Eye (tissue), 1 donor: ENCODE data around the gene ZBTB40.
A peak's percentile ranks its signal among the peaks of the same experiment; 100 is the strongest.

ENCODE experiments used
- DNase-seq: peaks from one replicate; pipeline ENCODE4 v3.0.0-alpha.2; 2015

The ZBTB40 gene

DNA sequence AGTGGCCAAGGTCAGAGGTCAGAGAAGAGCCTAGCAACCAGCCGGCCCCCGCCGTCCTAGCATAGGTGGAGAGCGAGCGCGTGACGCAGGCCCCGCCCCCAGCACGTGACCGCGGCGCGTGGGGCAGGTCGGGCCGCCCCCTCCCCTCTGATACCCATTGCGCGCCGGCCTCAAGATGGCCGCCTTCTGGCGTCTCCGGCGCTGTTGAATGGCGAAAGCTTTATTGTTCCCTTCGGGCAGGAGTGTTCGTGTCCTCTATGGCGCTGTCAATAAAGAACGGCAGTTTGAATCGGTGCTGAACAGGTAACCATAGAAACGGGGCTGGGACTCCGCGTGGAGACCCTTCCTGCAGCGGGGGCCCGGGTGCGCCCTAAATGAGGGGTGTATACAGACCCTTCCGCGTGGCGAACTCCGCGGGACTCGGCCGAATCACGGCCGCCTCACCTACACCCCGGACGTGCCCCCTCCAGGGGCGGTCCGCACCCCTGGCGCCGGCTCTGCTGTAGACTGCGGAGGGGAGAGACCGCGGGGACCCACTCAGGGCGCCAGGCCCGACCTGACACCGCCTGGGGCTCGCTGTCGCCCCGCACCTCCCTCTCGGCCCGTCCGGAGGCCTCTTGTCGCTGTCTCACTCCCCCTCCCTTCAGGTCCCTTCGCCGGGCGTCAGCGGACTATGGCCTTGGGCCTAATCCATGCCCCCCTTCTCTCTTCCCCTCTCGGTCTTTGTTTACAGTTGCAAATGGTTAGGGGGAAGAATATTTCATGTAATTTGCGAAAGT, at the start of gene ZBTB40:
TSS of gene ZBTB40 (plus strand) at position 150 of the 779 bp plus-strand sequence. CDS start 38,098 bp downstream, outside the sequence.
- DNase-seq: peak; percentile 99

DNA sequence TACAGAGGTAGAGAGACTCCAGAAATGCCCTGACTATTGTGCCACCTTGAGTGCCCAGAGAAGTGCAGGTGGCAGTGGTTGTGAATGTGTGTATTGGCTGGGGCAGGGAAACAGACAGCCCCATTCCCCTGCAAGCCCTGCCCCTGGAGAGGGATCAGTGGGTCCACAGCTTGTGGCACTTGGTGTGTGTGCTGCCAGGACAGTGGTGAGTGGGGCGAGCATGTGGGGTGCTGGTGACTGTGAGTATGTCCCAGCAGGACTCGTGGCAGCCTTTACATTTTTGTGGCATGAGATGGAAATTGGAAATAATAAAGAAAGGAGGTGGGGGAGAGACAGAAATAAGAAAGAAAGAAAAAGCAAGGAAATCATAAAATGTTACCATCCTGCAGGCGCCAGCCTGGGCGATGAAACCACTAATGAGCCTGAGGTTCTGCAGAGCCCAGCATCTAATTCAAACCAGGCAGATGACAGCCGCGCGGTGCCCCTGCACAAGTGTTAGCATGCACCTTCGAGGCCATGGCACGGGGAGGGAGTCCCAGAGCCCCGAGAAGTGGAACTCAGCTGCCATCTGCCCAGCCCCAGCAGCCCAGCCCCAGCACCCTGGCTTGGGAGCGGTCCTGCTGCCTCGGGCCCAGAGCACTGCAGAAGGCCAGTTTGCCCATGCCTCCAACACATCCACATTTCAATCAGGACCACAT, 49.1 kb upstream of the ZBTB40 start:
- no peak for DNase-seq

DNA sequence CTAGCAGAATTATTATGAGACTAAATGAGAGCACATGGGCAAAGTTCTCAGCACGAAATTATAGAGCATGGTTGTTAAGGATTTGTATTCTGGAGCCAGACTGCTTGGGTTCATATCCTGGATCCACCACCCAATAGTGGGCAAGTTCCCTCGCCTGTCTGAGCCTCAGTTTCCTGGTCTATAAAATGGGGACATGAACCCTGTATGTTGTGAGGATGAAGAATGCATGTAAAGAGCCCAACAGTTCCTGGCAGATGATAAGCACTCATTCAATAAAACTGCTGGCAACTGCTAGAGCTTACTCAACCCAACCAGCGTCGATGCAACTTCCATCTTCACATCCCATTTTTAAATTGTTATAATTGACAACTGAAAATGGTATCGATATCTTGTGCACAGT, 47.2 kb upstream of the ZBTB40 start:
- no peak for DNase-seq

DNA sequence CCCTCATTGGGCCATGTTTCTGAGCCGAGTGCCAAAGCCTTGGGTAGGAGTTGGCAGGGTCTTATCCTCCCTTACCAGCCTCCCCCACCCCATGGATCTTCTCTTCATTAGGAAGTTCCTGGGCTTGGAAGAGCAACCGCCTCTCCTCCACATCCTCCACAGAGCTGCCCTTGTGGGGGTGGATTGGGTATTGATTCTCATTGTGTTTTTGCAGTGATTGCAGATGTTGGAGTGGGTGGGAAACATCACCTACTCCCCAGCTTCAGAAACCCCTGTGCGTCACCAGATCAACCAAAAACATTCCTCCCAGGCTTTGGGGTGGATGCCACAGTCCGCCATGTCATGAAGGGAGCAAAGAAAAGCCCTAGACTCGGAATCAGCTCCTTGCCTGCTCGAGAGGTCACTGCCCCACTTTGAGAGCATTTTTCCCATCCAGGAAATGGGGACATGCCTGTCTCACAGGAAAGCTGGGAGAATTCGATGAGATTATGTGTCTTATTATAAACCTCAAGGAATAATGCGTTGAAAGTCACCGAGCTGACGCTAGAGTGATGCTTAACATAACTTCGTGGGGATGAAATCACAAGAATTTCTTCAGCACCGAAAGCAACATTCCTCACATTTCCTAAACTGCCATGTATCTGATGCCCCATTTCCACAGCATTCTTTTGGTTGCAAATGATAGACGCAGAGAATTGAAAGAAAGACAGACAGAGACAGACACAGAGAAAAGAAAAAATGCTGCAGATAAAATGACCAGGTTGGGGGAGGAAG, 44.7 kb upstream of the ZBTB40 start:
- DNase-seq: no peak

DNA sequence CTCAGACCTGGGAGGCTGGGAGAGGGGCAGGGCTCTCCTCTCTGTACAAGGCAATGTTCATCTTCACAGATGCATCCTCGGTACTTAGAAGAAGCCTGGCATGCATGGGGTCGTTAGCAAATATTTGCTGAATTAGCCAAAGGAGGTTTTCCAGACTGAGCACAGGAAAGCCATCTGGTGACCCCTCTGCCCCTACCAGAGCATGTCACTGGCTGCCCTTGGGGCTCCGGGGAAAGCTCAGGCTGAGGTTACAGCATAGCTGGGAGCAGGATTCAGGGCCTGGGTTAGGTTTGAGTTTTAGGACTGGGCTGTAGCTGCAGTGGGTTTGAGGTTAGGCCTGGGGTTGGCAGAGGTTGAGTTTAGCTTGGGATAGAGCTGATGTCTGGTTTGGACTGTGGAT, 43.4 kb upstream of the ZBTB40 start:
- DNase-seq: no peak

DNA sequence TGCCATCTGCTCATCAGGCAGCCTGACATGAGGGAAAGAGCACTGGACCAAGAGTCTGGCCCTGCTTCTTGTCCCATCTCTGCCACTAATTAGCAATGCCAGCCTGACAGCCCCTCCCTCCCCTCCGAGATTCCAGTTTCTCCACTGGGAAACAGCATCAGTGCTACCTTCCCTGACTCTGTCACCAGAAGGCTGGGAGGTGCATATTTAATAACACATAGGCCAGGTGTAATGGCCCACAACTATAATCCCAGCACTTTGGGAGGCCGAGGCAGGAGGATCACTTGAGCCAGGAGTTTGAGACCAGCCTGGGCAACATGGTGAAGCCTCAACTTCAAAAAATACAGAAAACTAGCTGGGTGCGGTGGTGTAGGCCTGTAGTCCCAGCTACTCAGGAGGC, 41.2 kb upstream of the ZBTB40 start:
- DNase-seq: no peak

DNA sequence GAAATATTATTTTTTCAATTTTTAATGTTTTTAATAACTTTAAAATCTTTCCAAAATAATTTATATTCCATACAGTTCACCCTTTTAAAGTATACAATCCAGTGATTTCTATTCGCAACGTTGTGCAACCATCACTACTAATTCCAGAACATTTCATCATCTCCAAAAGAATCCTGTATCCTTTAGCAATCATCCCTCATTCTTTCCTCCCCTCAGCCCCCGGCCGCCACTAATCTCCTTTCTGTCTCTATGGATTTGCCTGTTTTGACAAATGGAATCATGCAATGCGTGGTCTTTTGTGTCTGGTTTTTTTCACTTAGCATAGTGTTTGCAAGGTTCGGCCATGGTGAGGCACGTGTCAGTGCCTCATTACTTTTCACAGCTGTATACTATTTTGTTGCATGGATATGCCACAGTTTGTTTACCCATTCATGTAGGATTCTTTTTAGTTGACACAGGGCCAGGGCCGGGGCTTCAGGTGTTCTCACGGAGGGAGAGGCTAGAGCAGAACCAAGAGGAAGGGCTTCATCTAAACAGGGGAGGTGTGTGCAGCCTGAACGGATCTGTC, 40.6 kb upstream of the ZBTB40 start:
- no peak for DNase-seq

DNA sequence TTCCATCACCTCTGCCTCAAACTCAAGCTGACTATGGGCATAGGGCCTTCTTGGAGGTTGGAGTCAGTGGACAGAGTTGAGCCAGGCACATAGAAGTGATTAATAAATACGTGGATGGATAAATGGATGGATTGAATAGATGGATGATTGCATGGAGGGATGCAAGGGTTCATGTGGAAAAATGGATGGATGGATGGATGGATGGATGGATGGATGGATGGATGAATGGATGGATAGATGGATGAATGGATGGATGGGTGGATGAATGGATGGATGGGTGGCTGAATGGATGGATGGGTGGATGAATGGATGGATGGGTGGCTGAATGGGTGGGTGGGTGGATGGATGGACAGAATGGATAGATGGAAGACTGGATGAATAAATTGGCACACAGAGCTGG, 40.1 kb upstream of the ZBTB40 start:
- DNase-seq: no peak

GRCh38 chr1:22412932-22413727, 38.5 kb upstream of the ZBTB40 start:
- no peak for DNase-seq

- no peak for DNase-seq
Observed at GRCh38 chr1:22413799-22414198, 37.9 kb upstream of the ZBTB40 start.

DNA sequence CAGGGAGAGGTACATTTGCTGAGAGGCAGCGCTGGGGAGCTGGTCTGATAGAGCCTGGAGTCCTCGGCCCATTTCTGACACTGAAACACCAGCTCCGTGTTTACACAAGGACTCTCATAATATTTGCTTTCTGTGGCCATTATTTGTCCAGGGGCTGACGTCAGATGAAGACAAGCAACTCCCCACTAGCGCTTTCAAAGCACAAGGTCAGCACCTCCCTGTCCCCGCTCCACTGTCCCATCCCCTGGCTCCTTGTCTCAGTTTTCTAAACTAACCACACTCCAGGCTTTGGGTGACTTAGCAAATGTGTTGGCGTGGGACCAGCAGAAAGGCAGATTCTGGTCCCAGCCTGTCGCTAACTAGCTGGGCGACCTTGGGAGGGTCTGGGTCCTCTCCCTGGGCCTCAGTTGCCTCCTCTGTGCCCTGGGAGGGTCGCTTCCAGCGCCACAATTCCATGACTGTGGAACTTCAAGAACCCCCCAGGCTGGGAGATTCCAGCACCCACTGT, 37.4 kb upstream of the ZBTB40 start:
- no peak for DNase-seq

DNA sequence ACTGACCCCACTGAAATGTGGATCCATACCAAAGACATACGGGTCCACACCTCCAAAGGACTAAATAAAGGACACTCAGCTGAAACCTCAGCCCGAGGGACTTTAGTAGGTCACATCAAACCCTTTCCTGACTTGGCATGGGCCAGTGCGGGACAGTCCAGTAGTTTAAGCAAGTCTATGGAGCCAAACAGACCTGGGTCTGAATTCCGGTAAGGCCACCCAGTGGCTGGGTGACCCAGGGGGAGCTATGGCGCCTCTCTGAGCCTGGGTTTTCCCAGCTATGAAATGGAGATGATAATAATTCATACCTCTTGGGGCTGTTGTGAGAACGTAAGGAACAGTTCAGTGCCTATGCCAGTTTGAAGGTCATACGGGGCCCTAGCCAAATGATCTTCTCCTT, 36.2 kb upstream of the ZBTB40 start:
- no peak for DNase-seq

DNA sequence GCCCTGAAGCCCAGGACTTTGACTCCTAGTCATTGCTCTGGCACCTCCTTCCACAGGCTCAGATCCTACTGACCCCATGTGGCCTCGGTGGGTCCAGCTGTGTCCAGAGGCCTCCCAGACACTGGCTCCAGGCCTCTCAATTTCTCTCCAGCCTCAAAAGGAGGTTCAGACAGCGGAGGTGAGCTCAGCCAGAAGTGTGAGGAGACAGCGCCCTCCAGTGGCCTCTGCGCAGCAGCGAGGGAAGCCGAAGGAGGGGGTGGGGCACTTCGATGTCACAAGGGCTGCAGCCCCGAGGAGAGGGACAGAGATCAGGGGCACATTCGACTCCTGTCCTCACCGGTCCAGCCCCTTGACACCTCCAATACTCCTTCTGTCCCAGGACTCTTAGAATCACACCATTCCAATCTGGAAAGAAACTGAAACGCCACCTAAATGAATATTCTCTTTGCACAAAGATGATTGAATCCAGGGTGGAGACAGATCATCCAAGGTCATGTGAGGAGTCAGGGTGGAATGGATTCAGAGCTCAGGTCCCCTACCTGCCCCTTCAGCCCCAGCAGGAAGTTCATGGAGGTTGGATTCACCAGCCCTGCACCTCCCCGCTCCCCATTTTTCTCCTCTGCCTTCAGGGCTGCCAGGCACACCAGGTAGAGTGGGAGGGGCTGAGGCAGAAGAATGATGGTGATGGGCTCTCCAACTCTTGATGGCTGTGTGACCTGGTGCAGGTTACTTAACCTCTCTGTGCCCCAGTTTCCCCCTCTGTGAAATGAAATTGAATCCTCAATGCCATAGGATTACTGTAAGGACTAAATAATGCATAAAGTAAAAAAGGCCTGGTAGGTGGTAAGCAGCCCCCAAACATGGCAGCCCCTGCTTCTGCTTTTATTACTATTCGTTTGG, 34.8 kb upstream of the ZBTB40 start:
- peak; percentile 96 for DNase-seq

- no peak for DNase-seq
Observed at GRCh38 chr1:22417466-22417865, 34.2 kb upstream of the ZBTB40 start.

DNA sequence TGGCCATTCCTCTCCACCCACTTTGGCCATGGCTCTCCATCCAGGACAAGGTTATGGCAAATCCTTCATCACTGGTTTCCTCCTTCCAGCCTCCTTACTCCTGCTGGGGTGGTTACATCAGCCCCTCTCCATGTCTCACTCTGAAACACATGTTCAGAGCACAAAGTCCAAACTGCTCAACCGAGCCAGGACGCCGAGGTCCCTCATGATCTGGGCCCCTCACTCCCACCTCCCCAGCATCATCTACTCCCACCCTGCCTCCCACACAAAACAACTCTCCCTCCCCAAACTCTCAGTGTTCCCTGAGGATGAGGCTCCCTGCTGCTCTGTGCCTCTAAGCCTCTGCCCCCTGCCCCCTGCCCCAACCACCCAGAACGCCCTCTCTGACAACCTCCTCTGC, 33.3 kb upstream of the ZBTB40 start:
- DNase-seq: no peak

- DNase-seq: no peak
Observed at GRCh38 chr1:22418933-22419382, 32.7 kb upstream of the ZBTB40 start.

DNA sequence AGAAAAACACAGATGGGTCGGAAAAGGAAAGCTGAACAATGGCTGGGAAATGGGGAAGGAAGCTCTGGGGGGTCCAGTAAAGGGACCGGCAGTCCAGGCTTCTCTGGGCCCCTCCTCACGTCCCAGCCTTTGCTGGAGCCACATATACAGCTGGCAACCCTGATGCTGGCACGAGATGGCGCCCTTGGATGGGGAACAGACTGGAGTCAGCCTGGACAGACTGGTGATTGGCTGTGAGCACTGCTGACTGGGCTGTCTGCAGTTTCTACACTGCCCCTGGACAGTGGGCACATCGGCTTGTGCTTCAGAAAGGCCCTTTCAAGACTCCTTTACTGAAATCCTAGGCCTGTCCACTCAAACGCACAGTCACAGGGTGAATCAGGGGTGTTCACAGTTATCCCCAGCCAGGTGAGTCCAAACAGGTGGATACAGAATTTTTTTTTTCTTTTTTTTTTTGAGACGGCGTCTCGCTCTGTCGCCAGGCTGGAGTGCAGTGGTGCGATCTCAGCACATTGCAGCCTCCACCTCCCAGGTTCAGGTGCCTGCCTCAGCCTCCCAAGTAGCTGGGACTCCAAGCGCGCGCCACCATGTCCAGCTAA, 31.1 kb upstream of the ZBTB40 start:
- DNase-seq: peak; percentile 93

GRCh38 chr1:22426781-22427180, 24.9 kb upstream of the ZBTB40 start:
- DNase-seq: no peak

DNA sequence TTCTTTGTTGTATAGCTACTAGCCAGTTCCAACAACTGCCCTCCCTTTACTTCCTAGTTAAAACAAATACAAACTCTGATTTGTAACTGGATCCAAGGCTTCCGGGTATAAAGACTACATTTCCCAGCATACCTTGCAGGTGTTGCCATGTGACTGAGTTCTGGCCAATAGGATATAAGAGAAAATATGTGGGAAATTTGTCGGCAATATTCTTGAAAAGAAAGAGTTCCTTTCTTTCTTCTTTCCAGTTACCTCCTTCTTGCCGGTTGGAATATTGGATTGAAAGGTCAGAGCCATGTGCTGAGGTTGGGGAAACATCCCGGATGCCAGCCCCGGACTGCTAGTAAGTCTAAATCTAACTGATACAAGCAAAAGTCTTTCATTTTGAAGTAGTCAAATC, 23.0 kb upstream of the ZBTB40 start:
- peak; percentile 91 for DNase-seq

DNA sequence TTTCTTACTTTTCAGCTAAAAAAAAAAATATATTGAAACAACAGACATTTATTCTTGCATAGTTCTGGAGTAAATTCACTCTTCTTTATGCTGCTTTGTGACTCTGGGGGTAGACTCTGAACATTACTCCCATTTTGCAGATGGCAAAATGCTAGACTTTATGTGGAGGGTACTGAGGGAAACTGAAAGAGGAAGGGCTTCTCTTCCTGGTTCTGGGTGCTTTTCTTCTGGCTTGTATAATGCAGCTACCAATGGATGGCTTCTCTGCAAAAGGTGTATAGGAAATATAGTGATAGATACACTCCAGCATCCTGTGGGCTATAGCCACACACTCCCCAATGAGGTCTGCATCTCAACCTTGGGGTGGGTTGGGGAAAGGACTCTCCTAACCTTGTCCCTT, 19.7 kb upstream of the ZBTB40 start:
- DNase-seq: no peak

GRCh38 chr1:22434717-22435116, 16.9 kb upstream of the ZBTB40 start:
- DNase-seq: no peak
